IMR-90 (cell line): Measurements from ENCODE around the gene EPGN.

Source experiments
- POLR2A ChIP-seq: IDR thresholded peaks from 2 replicates; pipeline ENCODE4 v1.6.1; 2012; ENCODE audit warnings: mild to moderate bottlenecking, low read depth, low read length
- TF ChIP-seq, protein P1 (sequence below): conservative IDR thresholded peaks from 2 replicates; pipeline ENCODE4 v1.5.1; 2012; ENCODE audit warnings: mild to moderate bottlenecking, low read depth, low read length, improper control_type of control experiment

- TF ChIP-seq, protein P1, sequence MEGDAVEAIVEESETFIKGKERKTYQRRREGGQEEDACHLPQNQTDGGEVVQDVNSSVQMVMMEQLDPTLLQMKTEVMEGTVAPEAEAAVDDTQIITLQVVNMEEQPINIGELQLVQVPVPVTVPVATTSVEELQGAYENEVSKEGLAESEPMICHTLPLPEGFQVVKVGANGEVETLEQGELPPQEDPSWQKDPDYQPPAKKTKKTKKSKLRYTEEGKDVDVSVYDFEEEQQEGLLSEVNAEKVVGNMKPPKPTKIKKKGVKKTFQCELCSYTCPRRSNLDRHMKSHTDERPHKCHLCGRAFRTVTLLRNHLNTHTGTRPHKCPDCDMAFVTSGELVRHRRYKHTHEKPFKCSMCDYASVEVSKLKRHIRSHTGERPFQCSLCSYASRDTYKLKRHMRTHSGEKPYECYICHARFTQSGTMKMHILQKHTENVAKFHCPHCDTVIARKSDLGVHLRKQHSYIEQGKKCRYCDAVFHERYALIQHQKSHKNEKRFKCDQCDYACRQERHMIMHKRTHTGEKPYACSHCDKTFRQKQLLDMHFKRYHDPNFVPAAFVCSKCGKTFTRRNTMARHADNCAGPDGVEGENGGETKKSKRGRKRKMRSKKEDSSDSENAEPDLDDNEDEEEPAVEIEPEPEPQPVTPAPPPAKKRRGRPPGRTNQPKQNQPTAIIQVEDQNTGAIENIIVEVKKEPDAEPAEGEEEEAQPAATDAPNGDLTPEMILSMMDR = no peak
- no peak for TF ChIP-seq POLR2A
Measured at GRCh38 chr4:74324262-74324661, 16.0 kb downstream of the EPGN start.
